GM06990 (cell line): ENCODE results near the gene ATG4D.
"Not testable (repeated sequence)": the region's sequence is repeated elsewhere in the genome, so short reads cannot be mapped to it uniquely, and the experiment has no call there.

Experiments
- DNase-seq: peaks from one replicate; pipeline ENCODE4 v3.0.0-alpha.2; 2011; ENCODE audit not compliant: insufficient read length; ENCODE audit errors: extremely low read depth
- H3K27me3 ChIP-seq: replicated peaks from 2 replicates; pipeline ENCODE4 v1.6.0; 2011; ENCODE audit warnings: low read length; ENCODE audit not compliant: control insufficient read depth, insufficient read depth
- H3K36me3 ChIP-seq: 2 replicates; pipeline ENCODE4 v1.5.1; 2011; ENCODE audit warnings: low read length; ENCODE audit not compliant: control insufficient read depth, insufficient read depth
- H3K4me3 ChIP-seq: replicated peaks from 2 replicates; pipeline ENCODE4 v1.5.1; 2011; ENCODE audit warnings: low read depth, mild to moderate bottlenecking, control low read depth, low read length
- CTCF ChIP-seq: IDR thresholded peaks from 2 replicates; pipeline ENCODE4 v1.5.1; 2011; ENCODE audit warnings: low read length, control low read depth, mild to moderate bottlenecking, inconsistent platforms; ENCODE audit not compliant: insufficient read depth, poor library complexity, severe bottlenecking

The ATG4D gene

GRCh38 chr19:10544753-10545251 is 1.1 kb downstream of the ATG4D start:
- no peak for DNase-seq
- TF ChIP-seq CTCF, result no peak
- no peaks in the 10 kb centered on the region; the same call in 1 of the 2 replicates for H3K27me3 ChIP-seq
- peak overlapping the region; percentile 85 for H3K4me3 ChIP-seq
- H3K36me3 ChIP-seq, result peaks cover 11% of the 10 kb centered on the region

- TF ChIP-seq CTCF, result no peak
Measured at GRCh38 chr19:10546817-10547216, 3.1 kb downstream of the ATG4D start.

GRCh38 chr19:10548746-10549276 is 5.1 kb downstream of the ATG4D start:
- no peak for DNase-seq
- H3K27me3 ChIP-seq, result no peaks in the 10 kb centered on the region
- H3K4me3 ChIP-seq, result no peak overlapping the region
- TF ChIP-seq CTCF, result no peak
- peaks cover 26% of the 10 kb centered on the region for H3K36me3 ChIP-seq

More at GRCh38 chr19:10546817-10547216, 3.1 kb downstream of the ATG4D start:
- Histone ChIP-seq H3K4me3 (no peak overlapping the region), H3K27me3 (no peaks in the 10 kb centered on the region), H3K36me3 (peaks cover 12% of the 10 kb centered on the region)
- DNase-seq, result no peak

GRCh38 chr19:10549733-10550132 is 6.0 kb downstream of the ATG4D start:
- Histone ChIP-seq H3K36me3 (peaks cover 31% of the 10 kb centered on the region), H3K4me3 (no peak overlapping the region), H3K27me3 (no peaks in the 10 kb centered on the region)
- DNase-seq, result no peak
- no peak for TF ChIP-seq CTCF

GRCh38 chr19:10550336-10550735 is 6.6 kb downstream of the ATG4D start:
- Histone ChIP-seq H3K36me3 (peaks cover 35% of the 10 kb centered on the region), H3K27me3 (no peaks in the 10 kb centered on the region), H3K4me3 (no peak overlapping the region)
- no peak for TF ChIP-seq CTCF
- DNase-seq, result no peak

- H3K36me3 ChIP-seq, result peaks cover 38% of the 10 kb centered on the region
- not testable (repeated sequence) for DNase-seq, H3K4me3 ChIP-seq, H3K27me3 ChIP-seq
Measured at GRCh38 chr19:10551006-10551405, 7.3 kb downstream of the ATG4D start.
